Memory B cell (primary cell): ENCODE measurements around the gene KCNK10.
A peak's percentile ranks its signal among the peaks of the same experiment; 100 is the strongest.

Experiments
- ATAC-seq: fragments of 150-1000 bp; cut with Tn5 transposase; 2 replicates; pipeline ENCODE4 v1.10.0; 2021; ENCODE audit warnings: low read depth, mild to moderate bottlenecking, moderate library complexity
- DNase-seq, 2 donors: peaks; one replicate each; pipeline ENCODE4 v3.0.0; 2022; ENCODE audit warnings: low spot score in 2 of 2
- H3K27ac Mint-ChIP-seq: one replicate; pipeline ENCODE4 v1.8.0; 2022; ENCODE audit warnings: mild to moderate bottlenecking, moderate library complexity, mixed read lengths
- H3K27me3 Mint-ChIP-seq: one replicate; pipeline ENCODE4 v1.8.0; 2022; ENCODE audit warnings: mixed read lengths
- H3K36me3 Mint-ChIP-seq: one replicate; pipeline ENCODE4 v1.8.0; 2022; ENCODE audit warnings: mild to moderate bottlenecking, mixed read lengths
- H3K4me1 Mint-ChIP-seq: one replicate; pipeline ENCODE4 v1.8.0; 2022; ENCODE audit warnings: mixed read lengths
- H3K4me3 Mint-ChIP-seq: one replicate; pipeline ENCODE4 v1.8.0; 2022; ENCODE audit warnings: mild to moderate bottlenecking, moderate library complexity, mixed read lengths
- H3K9me3 Mint-ChIP-seq: one replicate; pipeline ENCODE4 v1.8.0; 2022; ENCODE audit warnings: mixed read lengths

KCNK10 gene

GRCh38 chr14:88189417-88190191, 133.5 kb downstream of the KCNK10 start:
- peak; percentile 57 to 59 for DNase-seq
- H3K27ac Mint-ChIP-seq: no peak overlapping the region
- peak; percentile 85 for ATAC-seq
- peaks cover 13% of the 10 kb centered on the region for H3K27me3 Mint-ChIP-seq
- no peaks in the 10 kb centered on the region for H3K36me3 Mint-ChIP-seq
- H3K4me1 Mint-ChIP-seq: peaks cover 9% of the 10 kb centered on the region
- H3K4me3 Mint-ChIP-seq: peak overlapping the region; percentile 76
- H3K9me3 Mint-ChIP-seq: no peaks in the 10 kb centered on the region

- Mint-ChIP-seq H3K4me1 (peaks cover 9% of the 10 kb centered on the region), H3K4me3 (peak overlapping the region; percentile 76), H3K36me3 (no peaks in the 10 kb centered on the region), H3K9me3 (no peaks in the 10 kb centered on the region), H3K27ac (no peak overlapping the region), H3K27me3 (peaks cover 9% of the 10 kb centered on the region)
- peak; percentile 44 for ATAC-seq
- DNase-seq: no peak
Measured at GRCh38 chr14:88188745-88189416, 134.2 kb downstream of the KCNK10 start.

- no peaks in the 10 kb centered on the region for H3K9me3 Mint-ChIP-seq
- DNase-seq (no peak), ATAC-seq (no peak)
- H3K27ac Mint-ChIP-seq: no peak overlapping the region
- peaks cover 18% of the 10 kb centered on the region for H3K4me1 Mint-ChIP-seq
- H3K4me3 Mint-ChIP-seq: no peak overlapping the region
- H3K36me3 Mint-ChIP-seq: no peaks in the 10 kb centered on the region
- H3K27me3 Mint-ChIP-seq: peaks cover 4% of the 10 kb centered on the region
Measured at GRCh38 chr14:88185843-88186242, 137.2 kb downstream of the KCNK10 start.

- no peak overlapping the region for H3K27ac Mint-ChIP-seq
Measured at GRCh38 chr14:88184956-88185355, 138.1 kb downstream of the KCNK10 start.

GRCh38 chr14:88181072-88181471, 142.0 kb downstream of the KCNK10 start:
- Mint-ChIP-seq H3K4me1 (peaks cover 25% of the 10 kb centered on the region), H3K27ac (peak overlapping the region; percentile 75), H3K36me3 (no peaks in the 10 kb centered on the region), H3K27me3 (no peaks in the 10 kb centered on the region), H3K9me3 (no peaks in the 10 kb centered on the region), H3K4me3 (peak overlapping the region; percentile 70)
- no peak for DNase-seq
- peak; percentile 85 for ATAC-seq

More at GRCh38 chr14:88184956-88185355, 138.1 kb downstream of the KCNK10 start:
- no peak for ATAC-seq
- Mint-ChIP-seq H3K4me3 (no peak overlapping the region), H3K27me3 (peaks cover 4% of the 10 kb centered on the region), H3K36me3 (no peaks in the 10 kb centered on the region), H3K9me3 (no peaks in the 10 kb centered on the region), H3K4me1 (peaks cover 25% of the 10 kb centered on the region)
- no peak for DNase-seq

GRCh38 chr14:88179716-88180115, 143.4 kb downstream of the KCNK10 start:
- ATAC-seq: peak; percentile 70
- no peak for DNase-seq
- peak overlapping the region; percentile 50 for H3K4me3 Mint-ChIP-seq
- H3K27ac Mint-ChIP-seq: peak overlapping the region; percentile 56
- H3K4me1 Mint-ChIP-seq: peaks cover 25% of the 10 kb centered on the region
- H3K36me3 Mint-ChIP-seq: no peaks in the 10 kb centered on the region
- no peaks in the 10 kb centered on the region for H3K27me3 Mint-ChIP-seq
- no peaks in the 10 kb centered on the region for H3K9me3 Mint-ChIP-seq

GRCh38 chr14:88170333-88170732, 152.7 kb downstream of the KCNK10 start:
- Mint-ChIP-seq H3K36me3 (no peaks in the 10 kb centered on the region), H3K4me1 (peaks cover 3% of the 10 kb centered on the region), H3K9me3 (peaks cover 2% of the 10 kb centered on the region), H3K27ac (no peak overlapping the region), H3K27me3 (peaks cover 2% of the 10 kb centered on the region), H3K4me3 (no peak overlapping the region)
- DNase-seq (no peak), ATAC-seq (no peak)

GRCh38 chr14:88168498-88169165, 154.4 kb downstream of the KCNK10 start:
- peak; percentile 90 for ATAC-seq
- peaks cover 8% of the 10 kb centered on the region for H3K27me3 Mint-ChIP-seq
- H3K4me3 Mint-ChIP-seq: no peak overlapping the region
- no peak overlapping the region for H3K27ac Mint-ChIP-seq
- peak; percentile 50 to 59 for DNase-seq
- no peaks in the 10 kb centered on the region for H3K36me3 Mint-ChIP-seq
- H3K9me3 Mint-ChIP-seq: peaks cover 2% of the 10 kb centered on the region
- peaks cover 3% of the 10 kb centered on the region for H3K4me1 Mint-ChIP-seq

GRCh38 chr14:88168025-88168424, 155.0 kb downstream of the KCNK10 start:
- no peak for ATAC-seq
- H3K4me1 Mint-ChIP-seq: peaks cover 3% of the 10 kb centered on the region
- peaks cover 10% of the 10 kb centered on the region for H3K27me3 Mint-ChIP-seq
- H3K9me3 Mint-ChIP-seq: peaks cover 2% of the 10 kb centered on the region
- H3K36me3 Mint-ChIP-seq: no peaks in the 10 kb centered on the region
- no peak for DNase-seq
- H3K4me3 Mint-ChIP-seq: no peak overlapping the region
- H3K27ac Mint-ChIP-seq: no peak overlapping the region

- Mint-ChIP-seq H3K9me3 (peaks cover 2% of the 10 kb centered on the region), H3K36me3 (no peaks in the 10 kb centered on the region), H3K4me3 (no peak overlapping the region), H3K27me3 (peaks cover 12% of the 10 kb centered on the region), H3K27ac (no peak overlapping the region), H3K4me1 (peaks cover 3% of the 10 kb centered on the region)
- DNase-seq (no peak), ATAC-seq (no peak)
Measured at GRCh38 chr14:88166616-88167015, 156.5 kb downstream of the KCNK10 start.

GRCh38 chr14:88164906-88165534, 158.0 kb downstream of the KCNK10 start:
- Mint-ChIP-seq H3K36me3 (no peaks in the 10 kb centered on the region), H3K4me3 (no peak overlapping the region), H3K27me3 (peaks cover 15% of the 10 kb centered on the region), H3K4me1 (peaks cover 3% of the 10 kb centered on the region), H3K27ac (no peak overlapping the region), H3K9me3 (peaks cover 2% of the 10 kb centered on the region)
- no peak for ATAC-seq
- DNase-seq: no peak

- Mint-ChIP-seq H3K36me3 (no peaks in the 10 kb centered on the region), H3K4me1 (peaks cover 3% of the 10 kb centered on the region), H3K27ac (no peak overlapping the region), H3K4me3 (no peak overlapping the region), H3K27me3 (peaks cover 19% of the 10 kb centered on the region), H3K9me3 (no peaks in the 10 kb centered on the region)
- DNase-seq: no peak
- no peak for ATAC-seq
Measured at GRCh38 chr14:88163731-88164255, 159.3 kb downstream of the KCNK10 start.

- ATAC-seq: no peak
- Mint-ChIP-seq H3K4me1 (no peaks in the 10 kb centered on the region), H3K27me3 (peaks cover 13% of the 10 kb centered on the region), H3K36me3 (no peaks in the 10 kb centered on the region), H3K4me3 (no peak overlapping the region), H3K9me3 (no peaks in the 10 kb centered on the region), H3K27ac (no peak overlapping the region)
- DNase-seq: no peak
Measured at GRCh38 chr14:88156127-88156526, 166.9 kb downstream of the KCNK10 start.

- Mint-ChIP-seq H3K36me3 (no peaks in the 10 kb centered on the region), H3K4me3 (no peak overlapping the region), H3K27ac (no peak overlapping the region), H3K4me1 (no peaks in the 10 kb centered on the region), H3K9me3 (no peaks in the 10 kb centered on the region), H3K27me3 (peaks cover 10% of the 10 kb centered on the region)
- no peak for DNase-seq
- ATAC-seq: no peak
Measured at GRCh38 chr14:88154926-88155325, 168.1 kb downstream of the KCNK10 start.
